DMS53 treated with DMSO at 0.1 percent for 48 hours (cell line): ENCODE measurements around the gene NDUFV2.
"Not testable (repeated sequence)": the region's sequence is repeated elsewhere in the genome, so short reads cannot be mapped to it uniquely, and the experiment has no call there.

Experiments
- DNase-seq: peaks from one replicate; lab custom pipeline; 2025; ENCODE audit not compliant: unreplicated experiment; lab: John Stamatoyannopoulos, UW

The NDUFV2 gene

DNA sequence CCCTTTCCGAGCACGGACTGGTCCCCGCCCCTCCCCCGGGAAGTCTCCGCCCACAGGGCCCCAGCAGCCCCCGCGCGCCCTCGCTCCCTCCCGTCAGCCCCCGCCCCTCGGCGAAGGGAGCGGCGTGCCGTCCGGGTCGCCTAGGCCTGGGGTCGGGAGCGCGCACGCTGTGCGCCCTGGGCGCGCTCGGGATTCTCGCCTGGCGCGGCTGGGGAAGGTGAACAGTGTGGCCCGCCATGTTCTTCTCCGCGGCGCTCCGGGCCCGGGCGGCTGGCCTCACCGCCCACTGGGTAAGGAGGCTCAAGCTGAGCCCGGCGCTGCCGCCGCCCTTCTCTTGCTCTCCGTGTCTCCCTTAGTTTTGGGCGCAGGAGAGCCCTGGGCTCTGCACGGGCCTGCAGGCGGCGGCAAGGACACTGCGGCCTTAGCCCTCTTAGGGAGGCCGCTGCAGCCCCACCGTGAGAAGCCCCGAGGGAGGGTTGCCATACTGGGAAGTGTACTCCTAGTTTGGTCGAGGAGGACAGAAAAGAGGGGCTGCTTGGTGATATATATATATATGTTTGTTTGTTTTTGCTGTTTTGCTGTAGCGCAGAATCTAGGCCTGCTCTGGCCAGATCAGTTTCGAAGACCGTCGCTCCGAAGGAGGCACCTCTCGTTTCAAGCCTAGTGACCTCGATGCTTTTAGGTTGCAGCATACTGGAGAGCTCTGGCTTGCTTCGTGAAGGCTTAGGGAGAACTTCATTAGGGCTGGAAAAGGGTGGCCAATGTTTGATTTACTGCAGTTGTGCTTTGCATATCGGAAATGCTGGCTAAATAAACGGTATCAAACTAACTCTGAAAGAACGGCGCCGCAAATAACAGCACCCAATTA, at the start of gene NDUFV2:
TSS of gene NDUFV2 (plus strand) at position 192 of the 868 bp plus-strand sequence. CDS start at position 237, 45 bp downstream.
- DNase-seq = peak; percentile 95

DNA sequence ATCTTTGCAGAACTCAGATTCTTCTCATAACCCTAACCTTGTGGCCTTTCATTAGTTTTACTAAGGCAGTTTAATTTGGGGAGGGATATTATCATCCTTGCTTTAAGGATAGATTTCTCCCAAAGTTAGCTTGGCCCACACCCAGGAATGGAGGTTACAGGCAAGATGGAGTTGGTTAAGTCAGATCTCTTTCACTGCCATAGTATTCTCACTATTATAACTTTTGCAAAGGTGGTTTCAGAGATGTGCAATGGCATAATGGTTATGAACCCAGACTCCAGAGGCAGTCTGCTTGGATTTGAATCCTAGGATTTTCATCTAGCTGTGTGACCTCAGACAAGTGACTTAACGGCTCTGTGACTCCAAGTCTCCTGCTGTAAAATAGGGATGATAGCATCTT, 48.7 kb upstream of the NDUFV2 start:
- DNase-seq = no peak

DNA sequence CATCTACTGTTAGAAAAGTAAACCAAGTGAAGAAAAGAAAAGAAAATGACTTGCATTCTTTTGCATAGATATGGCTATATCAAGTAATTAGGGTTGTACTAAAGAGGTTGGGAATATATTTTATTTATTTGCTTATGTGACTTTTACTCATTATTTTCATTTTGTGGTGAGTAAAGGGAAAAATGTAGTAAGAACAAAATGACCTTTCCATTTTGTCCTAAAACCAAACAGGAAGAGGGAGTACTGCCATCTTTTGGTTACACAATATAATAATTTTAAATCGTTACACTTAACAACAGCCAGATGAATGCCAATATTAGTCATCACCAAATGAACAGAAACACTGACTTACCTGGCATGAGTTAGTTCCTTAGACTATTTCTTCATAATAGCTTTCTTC, 47.3 kb upstream of the NDUFV2 start:
- DNase-seq = peak; percentile 33

DNA sequence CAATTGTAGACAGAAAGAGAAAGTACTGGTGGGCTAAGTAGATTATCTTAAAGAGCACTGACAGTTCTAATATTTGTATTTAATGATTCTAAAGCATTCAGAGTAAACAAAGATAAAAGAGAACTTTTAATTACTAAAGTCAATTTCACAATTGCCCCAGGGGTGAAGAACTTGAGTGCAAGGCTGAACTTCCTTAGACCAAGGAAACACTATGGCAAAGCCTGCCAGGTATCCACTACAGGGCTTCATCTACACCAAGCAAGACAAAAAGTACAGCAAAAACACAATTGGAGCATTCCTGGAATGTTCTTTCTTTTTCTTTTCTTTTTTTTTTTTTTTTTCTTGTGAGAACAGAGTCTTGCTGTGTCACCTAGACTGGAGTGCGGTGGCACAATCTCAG, 46.9 kb upstream of the NDUFV2 start:
- no peak for DNase-seq

DNA sequence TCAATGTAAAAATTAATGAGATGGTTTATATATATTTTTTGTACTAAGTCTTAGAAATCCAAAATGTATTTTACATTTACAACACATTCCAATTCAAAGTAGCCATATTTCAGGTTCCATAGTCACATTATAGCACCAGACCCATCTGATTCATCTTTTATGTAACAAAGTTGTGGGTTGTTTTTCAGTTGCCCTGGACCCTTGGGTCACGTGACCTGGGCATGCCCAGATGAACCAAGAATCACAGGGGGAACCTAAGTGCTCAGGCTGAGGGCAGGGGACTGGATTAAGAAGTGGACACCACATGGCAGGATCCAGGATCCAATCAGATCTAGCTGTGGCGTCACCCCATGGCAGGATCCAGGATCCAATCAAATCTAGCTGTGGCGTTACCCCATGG, 44.9 kb upstream of the NDUFV2 start:
- DNase-seq = no peak

DNA sequence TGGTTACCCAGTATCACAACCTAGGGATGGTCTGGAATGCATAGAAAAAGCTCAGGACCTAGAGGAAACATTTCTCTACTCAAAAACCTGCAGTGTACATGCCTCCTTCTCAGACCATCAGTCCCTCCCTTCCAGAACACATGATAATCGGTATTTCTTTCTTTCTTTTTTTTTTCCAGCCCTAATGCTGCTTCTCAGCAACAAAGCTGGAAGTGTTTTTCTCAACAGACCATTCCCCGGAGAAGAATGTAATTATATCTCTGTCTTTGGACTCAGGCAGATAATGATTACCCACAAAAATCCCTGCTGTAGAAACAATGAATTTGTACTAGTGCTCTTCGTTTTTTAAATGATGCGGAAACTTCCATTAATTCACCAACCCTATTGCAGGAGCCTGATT, 44.1 kb upstream of the NDUFV2 start:
- no peak for DNase-seq

DNA sequence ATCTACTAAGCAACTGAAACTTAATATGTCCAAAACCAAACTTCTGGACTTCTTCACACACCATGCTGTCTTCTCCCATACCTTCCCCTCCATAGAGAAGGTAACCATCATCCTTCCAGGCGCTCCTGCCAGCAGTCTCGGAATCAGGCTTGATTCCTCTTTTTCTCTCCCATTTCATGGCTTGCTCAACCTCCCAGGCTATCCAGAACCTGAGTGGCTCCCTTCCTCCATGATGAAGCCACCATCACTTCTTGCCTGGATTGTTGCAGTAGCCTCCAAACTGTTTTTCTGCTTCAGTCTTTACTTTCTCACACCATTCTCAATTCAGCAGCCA, 40.1 kb upstream of the NDUFV2 start:
- no peak for DNase-seq

DNA sequence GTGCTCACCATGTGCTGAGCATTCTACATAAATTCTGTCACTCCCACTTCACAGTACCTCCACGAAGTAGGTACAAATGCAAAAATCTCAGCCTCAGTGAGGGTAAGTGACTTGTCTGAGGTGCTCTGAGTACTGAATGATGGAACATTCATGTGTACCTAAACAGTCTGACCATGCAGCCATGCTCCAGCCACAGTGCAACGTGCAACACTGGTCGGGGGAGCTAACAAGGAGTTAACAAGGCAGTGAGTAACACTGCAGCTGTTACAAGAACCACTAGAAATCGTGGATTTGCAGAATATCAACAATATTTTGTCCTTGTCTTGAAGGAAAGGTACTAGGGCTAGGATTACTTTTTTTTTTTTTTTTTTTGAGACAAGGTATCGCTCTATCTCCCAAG, 36.6 kb upstream of the NDUFV2 start:
- DNase-seq = no peak

DNA sequence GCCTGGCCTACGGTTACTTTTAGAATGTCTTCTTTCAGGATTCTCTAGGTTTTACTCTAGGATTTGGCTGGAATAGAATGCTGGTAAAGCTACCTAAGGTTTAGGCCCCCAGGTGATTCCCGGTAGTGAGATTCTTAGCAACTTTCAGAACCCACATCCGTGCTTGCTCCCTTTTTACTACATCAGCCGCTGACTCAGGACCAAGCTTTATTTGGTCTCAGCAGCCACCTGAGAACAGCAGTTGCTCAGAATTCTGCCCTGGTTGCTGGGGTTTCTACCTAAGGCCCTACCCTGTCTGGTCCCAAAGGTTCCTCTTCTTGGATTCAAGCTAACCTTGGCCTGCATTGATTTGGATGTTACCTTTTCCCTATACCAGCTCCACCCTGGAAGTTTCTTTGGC, 36.1 kb upstream of the NDUFV2 start:
- DNase-seq = no peak

DNA sequence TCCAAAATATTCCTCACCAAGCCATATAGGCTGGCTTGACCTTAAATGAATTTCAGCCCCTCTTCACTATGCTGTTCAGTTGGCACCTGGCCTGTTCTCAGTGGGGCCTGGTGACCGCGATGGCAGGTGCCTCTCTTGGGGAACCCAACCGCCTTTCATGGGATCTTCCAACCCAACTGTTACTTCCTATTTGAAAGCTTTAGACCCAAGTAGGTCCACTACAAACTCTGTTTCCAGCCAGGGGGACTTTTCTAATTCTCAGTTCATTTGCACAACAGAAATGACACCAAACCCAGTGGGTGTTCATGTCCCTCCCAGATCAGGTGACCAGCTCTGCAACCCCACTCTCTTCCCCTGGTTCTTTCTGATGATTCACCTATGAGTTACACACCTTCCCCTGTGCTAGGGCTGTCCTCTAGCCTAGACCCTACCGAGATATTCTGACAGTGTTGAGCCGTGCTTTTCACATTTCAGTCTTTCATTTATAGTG, 35.6 kb upstream of the NDUFV2 start:
- DNase-seq = no peak

DNA sequence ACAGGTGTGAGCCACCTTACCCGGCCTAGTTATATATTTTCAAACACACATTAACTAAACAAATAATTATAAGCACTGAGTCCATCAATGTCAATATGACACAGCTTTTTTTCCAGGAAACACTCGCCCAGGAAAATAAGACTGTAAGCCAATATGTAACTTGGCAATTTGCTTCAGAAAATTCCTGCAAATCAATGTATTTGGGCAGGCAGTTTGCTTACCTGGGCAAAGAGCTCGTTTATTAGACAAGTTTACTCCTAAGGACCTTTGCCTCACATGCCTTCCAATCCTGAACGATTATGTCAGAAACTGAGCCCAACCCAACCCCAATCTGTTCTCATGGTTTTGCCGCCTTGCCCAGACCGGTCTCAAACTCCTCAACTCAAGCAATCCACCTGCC, 34.7 kb upstream of the NDUFV2 start:
- DNase-seq = no peak

DNA sequence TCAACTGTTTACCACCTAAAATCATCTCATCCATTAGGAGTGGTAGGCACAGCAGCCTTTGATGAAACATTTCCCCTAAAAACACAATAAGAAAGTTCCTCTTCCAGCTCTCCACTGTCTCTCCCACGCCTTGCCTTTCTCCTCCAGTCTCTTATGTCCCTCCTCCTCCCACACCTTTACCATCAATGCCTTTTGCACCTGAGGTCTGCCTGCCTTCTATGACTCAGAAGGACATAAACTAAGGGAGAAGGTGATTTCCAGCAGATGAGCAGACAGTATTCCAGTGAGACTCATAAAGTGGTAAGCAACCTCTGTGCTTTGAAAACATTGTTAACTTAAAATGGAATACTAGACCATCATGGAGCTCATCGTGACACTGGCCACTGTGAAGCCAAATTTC, 34.2 kb upstream of the NDUFV2 start:
- no peak for DNase-seq

DNA sequence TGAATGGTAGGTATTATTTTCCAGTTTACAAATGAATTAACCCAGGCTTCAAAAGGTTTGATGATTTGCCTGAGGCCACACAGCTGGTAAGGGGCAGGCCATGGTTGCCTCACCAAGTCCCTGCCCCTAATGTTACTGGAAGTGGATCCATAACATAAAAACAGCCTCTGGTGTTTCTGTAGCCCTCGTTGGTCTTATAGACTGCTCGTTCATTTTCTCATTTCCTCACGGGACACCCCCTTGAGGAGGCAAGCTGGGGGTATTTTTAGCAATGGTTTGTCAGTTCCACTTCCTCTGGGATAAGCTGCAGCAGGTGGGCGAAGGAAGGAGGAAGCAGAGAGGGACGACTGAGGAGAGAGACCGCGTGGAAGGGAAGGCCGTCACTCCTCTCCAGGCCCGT, 32.9 kb upstream of the NDUFV2 start:
- no peak for DNase-seq

DNA sequence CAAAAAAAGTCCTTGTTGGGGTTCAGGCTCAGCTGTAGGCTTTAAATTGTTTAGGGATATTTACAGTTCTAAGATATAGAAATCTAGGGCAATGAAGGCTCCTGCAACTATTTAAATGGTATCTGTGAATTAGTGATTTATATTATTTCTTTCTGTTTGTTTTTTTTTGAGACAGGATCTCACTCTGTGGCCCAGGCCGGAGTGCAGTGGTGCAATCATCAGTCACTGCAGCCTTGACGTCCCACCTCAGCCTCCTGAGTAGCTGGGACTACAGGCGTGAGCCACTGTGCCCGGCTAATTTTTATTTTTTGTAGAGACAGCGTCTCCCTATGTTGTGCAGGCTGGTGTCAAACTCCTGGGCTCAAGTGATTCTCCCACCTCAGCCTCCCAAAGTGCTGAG, 32.3 kb upstream of the NDUFV2 start:
- no peak for DNase-seq

DNA sequence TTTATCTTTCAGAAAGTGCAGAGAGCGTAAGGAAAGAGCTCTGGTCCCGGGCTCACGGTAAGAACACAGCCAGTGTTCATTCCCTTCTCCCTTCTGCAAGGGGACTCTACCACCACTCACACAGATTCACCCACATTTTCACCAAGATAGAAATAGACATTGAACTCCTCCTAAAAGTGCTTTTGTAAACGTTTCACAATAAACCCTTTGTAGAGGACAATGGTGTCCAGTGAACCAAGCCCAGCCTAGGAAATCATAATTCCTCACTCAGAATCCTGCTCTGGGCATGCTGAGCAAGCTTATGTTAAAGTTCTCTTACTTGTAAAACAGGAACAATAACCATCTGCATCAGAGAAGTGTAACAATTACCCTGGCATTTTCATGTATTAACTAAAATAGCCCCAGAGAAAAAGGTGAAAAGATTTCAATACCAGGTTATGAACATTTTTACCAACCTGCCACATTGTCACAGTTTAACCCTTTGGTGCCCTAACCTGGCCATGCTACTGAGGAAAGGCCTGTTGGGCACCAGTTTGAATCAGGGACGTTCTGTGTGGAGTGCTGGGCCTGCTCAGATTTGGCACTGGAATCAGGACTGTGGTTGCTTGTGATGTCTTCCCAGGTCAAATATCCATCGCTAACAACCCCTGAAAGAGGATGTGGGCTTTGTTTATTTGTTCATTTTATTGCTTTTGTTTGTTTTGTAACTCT, 22.5 kb upstream of the NDUFV2 start:
- no peak for DNase-seq

DNA sequence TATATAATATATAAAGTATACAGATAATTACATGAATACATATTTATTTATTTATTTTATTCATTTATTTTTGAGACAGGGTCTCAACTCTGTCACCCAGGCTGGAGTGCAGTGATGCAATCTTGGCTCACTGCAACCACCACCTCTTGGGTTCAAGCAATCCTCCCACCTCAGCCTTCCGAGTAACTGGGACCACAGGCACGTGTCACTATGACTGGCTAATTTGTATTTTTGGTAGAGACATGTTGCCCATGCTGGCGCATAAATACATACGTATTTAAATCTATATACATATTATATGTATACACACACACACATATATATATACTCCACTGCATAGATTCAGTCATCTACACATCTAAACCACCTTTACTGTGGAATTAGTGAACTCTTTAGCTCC, 20.6 kb upstream of the NDUFV2 start:
- no peak for DNase-seq

DNA sequence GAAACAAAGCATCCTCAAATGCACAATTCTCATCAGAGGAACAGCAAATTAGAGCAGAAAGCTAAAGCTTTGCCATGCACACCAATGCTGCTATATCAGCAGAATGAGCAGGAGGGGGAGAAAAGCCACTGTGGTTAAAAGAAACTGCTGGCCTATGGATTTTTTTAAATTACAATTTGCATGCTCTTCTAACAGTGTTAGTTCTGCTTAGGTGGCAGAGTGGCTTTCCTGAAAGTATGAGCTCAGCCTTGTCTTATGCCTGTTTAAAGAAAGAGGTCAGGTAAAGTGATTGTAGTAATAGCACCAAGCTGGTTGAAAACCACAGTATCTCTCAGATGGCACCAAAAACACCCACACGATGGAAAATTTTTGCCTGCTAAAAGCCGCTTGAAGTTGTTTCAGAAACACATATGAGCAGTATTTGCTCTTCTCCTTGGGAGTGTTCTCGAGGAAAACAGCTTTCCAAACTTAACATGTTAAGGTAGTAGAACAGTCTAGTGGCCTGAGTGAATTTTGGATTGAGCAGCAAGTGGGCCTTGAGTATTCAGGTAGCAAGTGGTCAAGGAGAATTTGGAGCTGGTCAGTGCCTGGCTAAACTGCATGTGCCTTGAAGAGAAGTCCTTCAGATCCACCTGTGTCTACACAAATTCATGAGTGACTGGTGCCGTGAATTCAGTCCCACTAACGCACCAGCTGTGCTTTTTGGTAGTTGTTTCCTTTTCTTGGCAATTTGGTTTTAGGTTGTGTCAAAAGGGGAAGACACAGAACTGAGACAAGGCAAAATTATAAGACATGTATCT, 19.6 kb upstream of the NDUFV2 start:
- DNase-seq = no peak

DNA sequence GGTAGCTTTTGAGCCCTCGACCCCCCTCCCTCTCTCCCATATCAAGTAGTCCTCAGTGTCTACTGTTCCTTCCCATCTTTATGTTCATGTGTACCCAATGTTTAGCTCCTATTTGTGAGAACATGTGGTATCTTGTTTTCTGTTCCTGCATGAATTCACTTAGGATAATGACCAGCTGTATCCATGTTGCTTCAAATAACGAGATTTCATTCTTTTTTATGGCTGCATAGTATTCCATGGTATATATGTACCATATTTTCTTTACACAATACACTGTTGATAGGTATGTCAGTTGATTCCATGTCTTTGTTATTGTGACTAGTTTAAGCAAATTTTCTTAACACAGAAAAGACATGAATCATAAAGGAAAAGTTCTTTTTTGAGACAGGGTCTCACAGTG, 16.5 kb upstream of the NDUFV2 start:
- no peak for DNase-seq

DNA sequence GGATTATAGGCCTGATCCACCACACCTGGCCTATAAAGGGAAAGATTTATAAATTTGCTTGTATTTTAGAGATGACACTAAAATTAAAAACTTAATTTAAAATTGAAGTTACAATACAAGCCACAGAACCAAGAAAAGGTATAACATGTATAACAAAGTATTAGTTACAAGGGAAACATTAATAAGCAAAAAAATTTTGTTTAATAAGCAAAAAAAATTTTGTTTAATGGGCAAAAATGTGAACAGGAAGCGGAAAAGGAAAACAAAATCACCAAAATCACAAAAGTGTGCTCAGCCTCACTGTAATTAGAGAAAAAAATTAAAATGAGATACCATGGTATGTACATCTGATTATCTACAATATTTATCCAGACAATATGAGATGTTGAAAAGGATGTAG, 15.9 kb upstream of the NDUFV2 start:
- no peak for DNase-seq

DNA sequence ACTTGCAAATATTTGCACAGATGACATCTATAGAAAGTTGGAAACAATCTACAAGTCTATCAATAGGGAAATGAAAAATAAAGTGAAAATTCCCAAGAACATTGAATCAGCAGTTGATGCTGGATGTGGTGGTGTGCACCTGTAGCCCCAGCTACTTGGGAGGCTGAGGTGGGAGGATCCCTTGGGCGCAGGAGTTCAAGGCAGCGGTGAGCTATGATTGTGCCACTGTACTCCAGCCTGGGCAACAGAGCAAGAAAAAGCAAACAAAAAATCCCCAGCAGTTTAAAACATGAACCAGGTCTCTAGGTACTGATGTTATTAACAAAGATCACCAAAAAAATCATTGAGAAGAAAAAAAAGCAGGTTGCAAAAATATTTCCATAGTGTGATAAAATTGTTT, 15.4 kb upstream of the NDUFV2 start:
- DNase-seq = no peak

DNA sequence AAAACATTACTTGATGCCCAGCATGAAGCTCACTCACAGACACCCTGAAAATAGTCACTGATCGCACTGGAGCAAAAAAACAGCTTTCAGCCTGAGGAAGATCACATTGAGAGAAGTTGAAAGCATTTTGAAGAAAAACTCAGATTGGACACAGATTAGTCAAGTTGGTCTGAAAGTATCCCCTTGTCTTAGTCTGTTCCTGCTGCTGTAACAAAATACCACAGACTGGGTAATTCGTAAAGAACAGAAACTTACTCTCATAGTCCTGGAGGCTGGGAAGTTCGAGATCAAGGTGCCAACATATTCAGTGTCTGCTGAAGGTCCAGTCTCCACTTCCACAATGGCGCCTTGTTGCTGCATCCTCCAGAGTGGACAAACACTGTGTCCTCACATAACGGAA, 14.2 kb upstream of the NDUFV2 start:
- no peak for DNase-seq

DNA sequence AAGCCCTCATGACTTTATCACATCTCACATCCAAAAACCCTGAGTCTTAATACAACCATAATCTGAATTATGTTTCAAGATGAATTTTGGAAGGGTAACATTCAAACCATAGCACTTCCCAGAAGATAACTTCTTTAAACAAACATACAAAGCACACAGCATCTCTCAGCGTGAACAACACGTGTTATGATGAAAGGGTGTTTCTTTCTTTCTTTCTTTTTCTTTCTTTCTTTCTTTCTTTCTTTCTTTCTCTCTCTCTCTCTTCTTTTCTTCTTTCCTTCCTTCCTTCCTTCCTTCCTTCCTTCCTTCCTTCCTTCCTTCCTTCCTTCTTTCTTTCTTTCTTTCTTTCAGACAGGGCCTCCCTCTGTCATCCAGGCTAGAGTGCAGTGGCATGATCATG, 13.8 kb upstream of the NDUFV2 start:
- DNase-seq = not testable (repeated sequence)
